ENCODE measurements around the gene PTPA.
A peak's percentile ranks its signal among the peaks of the same experiment; 100 is the strongest.
"Not testable (repeated sequence)": the region's sequence is repeated elsewhere in the genome, so short reads cannot be mapped to it uniquely, and the experiment has no call there.

Gene PTPA

GRCh38 chr9:129183495-129184218 is 72.4 kb downstream of the PTPA start:
- peaks cover 57 to 66% of the 10 kb centered on the region in 2 donors for H3K4me1 ChIP-seq (ENCODE audit: control insufficient read depth in 1 of 2, insufficient read depth in 2 of 2, low read length in 2 of 2)
- no peak overlapping the region for H3K27ac ChIP-seq (ENCODE audit: low read depth, low read length)
- peak overlapping the region in 1 of 2 donors; percentile 34 for H3K4me3 ChIP-seq (ENCODE audit: low read depth in 1 of 2, low read length in 2 of 2)
- H3K9ac ChIP-seq (ENCODE audit: low read depth in 1 of 2, low read length in 2 of 2) = peak overlapping the region in 1 of 2 donors; percentile 52
- H3K36me3 ChIP-seq (ENCODE audit: control insufficient read depth in 1 of 2, insufficient read depth in 2 of 2, low read length in 2 of 2) = no peaks in the 10 kb centered on the region
- H3K27me3 ChIP-seq (ENCODE audit: control insufficient read depth in 1 of 2, insufficient read depth in 2 of 2, low read length in 2 of 2) = no peaks in the 10 kb centered on the region
- no peaks in the 10 kb centered on the region for H3K9me3 ChIP-seq (ENCODE audit: control insufficient read depth in 1 of 2, low read length in 2 of 2)

DNA sequence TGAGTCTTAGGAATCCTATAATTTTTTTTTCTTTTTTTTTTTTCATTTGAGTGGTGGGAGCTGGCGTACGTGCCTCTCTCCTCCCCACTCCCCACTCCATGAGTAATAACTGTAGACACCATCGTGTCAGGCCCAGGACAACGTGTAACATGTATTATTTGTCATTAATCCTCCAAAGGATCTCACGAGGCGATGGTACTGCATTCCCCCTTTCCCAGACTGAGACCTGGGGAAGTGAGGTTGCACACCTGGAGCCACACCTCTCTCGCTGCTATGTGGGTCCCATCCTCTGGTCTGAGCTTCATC is 73.0 kb downstream of the PTPA start:
- Histone ChIP-seq H3K27me3 (ENCODE audit: control insufficient read depth in 1 of 2, insufficient read depth in 2 of 2, low read length in 2 of 2) (no peaks in the 10 kb centered on the region), H3K27ac (ENCODE audit: low read depth, low read length) (no peak overlapping the region), H3K4me3 (ENCODE audit: low read depth in 1 of 2, low read length in 2 of 2) (peak overlapping the region in 1 of 2 donors; percentile 29), H3K9me3 (ENCODE audit: control insufficient read depth in 1 of 2, low read length in 2 of 2) (no peaks in the 10 kb centered on the region), H3K9ac (ENCODE audit: low read depth in 1 of 2, low read length in 2 of 2) (peak overlapping the region; percentile 31 to 52), H3K36me3 (ENCODE audit: control insufficient read depth in 1 of 2, insufficient read depth in 2 of 2, low read length in 2 of 2) (no peaks in the 10 kb centered on the region), H3K4me1 (ENCODE audit: control insufficient read depth in 1 of 2, insufficient read depth in 2 of 2, low read length in 2 of 2) (peaks cover 52 to 61% of the 10 kb centered on the region in 2 donors)

DNA sequence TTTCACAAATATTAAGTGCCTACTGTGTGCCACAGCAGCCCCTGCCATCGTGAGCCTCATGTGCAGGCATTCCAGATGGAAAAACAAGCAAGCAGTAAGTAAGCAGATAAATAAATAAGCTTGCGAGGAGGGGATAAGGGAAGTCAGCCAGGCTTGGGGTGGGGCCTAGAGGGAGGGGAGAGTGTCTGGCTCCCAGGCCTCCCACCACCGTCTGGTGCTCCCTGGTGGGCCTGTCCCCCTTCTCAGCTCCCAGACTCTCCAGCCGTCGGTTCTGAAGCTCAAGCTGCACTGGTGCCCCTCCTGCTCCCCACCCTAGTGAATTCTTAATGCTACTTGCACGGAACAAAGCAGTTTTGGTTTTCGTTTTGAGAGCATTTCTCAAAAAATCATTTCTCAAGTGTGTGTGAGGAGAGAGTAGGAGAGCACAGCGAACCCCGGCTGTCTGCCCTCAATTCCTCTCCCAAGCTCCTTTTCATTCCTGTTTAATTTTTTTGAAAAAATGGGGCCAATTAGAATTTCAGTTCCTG is 73.4 kb downstream of the PTPA start:
- peak overlapping the region; percentile 31 to 52 for H3K9ac ChIP-seq (ENCODE audit: low read depth in 1 of 2, low read length in 2 of 2)

GRCh38 chr9:129185402-129185801 is 74.2 kb downstream of the PTPA start:
- Histone ChIP-seq H3K9ac (ENCODE audit: low read depth in 1 of 2, low read length in 2 of 2) (no peak overlapping the region), H3K36me3 (ENCODE audit: control insufficient read depth in 1 of 2, insufficient read depth in 2 of 2, low read length in 2 of 2) (no peaks in the 10 kb centered on the region), H3K4me3 (ENCODE audit: low read depth in 1 of 2, low read length in 2 of 2) (no peak overlapping the region), H3K9me3 (ENCODE audit: control insufficient read depth in 1 of 2, low read length in 2 of 2) (no peaks in the 10 kb centered on the region), H3K4me1 (ENCODE audit: control insufficient read depth in 1 of 2, insufficient read depth in 2 of 2, low read length in 2 of 2) (peaks cover 43 to 50% of the 10 kb centered on the region in 2 donors), H3K27me3 (ENCODE audit: control insufficient read depth in 1 of 2, insufficient read depth in 2 of 2, low read length in 2 of 2) (no peaks in the 10 kb centered on the region), H3K27ac (ENCODE audit: low read depth, low read length) (no peak overlapping the region)

More for the DNA sequence above, 73.4 kb downstream of the PTPA start:
- H3K4me3 ChIP-seq (ENCODE audit: low read depth in 1 of 2, low read length in 2 of 2) = peak overlapping the region in 1 of 2 donors; percentile 29
- H3K27ac ChIP-seq (ENCODE audit: low read depth, low read length) = no peak overlapping the region
- peaks cover 47 to 56% of the 10 kb centered on the region in 2 donors for H3K4me1 ChIP-seq (ENCODE audit: control insufficient read depth in 1 of 2, insufficient read depth in 2 of 2, low read length in 2 of 2)
- no peaks in the 10 kb centered on the region for H3K27me3 ChIP-seq (ENCODE audit: control insufficient read depth in 1 of 2, insufficient read depth in 2 of 2, low read length in 2 of 2)
- H3K9me3 ChIP-seq (ENCODE audit: control insufficient read depth in 1 of 2, low read length in 2 of 2) = no peaks in the 10 kb centered on the region
- no peaks in the 10 kb centered on the region for H3K36me3 ChIP-seq (ENCODE audit: control insufficient read depth in 1 of 2, insufficient read depth in 2 of 2, low read length in 2 of 2)

DNA sequence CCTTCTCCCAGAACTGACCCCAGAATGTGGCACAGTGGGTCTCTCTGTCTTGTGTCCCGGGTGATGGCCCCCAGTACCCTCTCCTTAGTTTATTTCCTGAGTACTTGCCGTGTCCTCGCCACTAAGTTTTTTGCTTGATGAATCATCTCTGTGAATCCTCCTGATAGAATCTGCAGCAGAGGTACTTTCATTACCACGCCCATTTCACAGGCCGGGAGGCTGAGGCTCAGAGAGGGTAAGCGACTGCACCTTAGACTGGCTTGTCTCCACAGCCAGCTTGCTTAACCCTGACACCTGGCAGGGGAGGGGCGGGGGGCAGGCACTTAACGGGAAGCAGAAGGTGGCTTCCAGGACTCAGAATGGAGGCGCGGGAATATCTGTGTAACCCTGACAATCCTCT is 74.8 kb downstream of the PTPA start:
- peaks cover 38 to 44% of the 10 kb centered on the region in 2 donors for H3K4me1 ChIP-seq (ENCODE audit: control insufficient read depth in 1 of 2, insufficient read depth in 2 of 2, low read length in 2 of 2)

GRCh38 chr9:129187042-129187441 is 75.8 kb downstream of the PTPA start:
- H3K36me3 ChIP-seq (ENCODE audit: control insufficient read depth in 1 of 2, insufficient read depth in 2 of 2, low read length in 2 of 2) = no peaks in the 10 kb centered on the region
- no peak overlapping the region for H3K9ac ChIP-seq (ENCODE audit: low read depth in 1 of 2, low read length in 2 of 2)
- H3K27me3 ChIP-seq (ENCODE audit: control insufficient read depth in 1 of 2, insufficient read depth in 2 of 2, low read length in 2 of 2) = no peaks in the 10 kb centered on the region
- peaks cover 28 to 33% of the 10 kb centered on the region in 2 donors for H3K4me1 ChIP-seq (ENCODE audit: control insufficient read depth in 1 of 2, insufficient read depth in 2 of 2, low read length in 2 of 2)
- no peak overlapping the region for H3K27ac ChIP-seq (ENCODE audit: low read depth, low read length)
- H3K4me3 ChIP-seq (ENCODE audit: low read depth in 1 of 2, low read length in 2 of 2) = no peak overlapping the region
- no peaks in the 10 kb centered on the region for H3K9me3 ChIP-seq (ENCODE audit: control insufficient read depth in 1 of 2, low read length in 2 of 2)

More for the DNA sequence above, 74.8 kb downstream of the PTPA start:
- Histone ChIP-seq H3K36me3 (ENCODE audit: control insufficient read depth in 1 of 2, insufficient read depth in 2 of 2, low read length in 2 of 2) (no peaks in the 10 kb centered on the region), H3K9ac (ENCODE audit: low read depth in 1 of 2, low read length in 2 of 2) (no peak overlapping the region), H3K9me3 (ENCODE audit: control insufficient read depth in 1 of 2, low read length in 2 of 2) (no peaks in the 10 kb centered on the region), H3K27me3 (ENCODE audit: control insufficient read depth in 1 of 2, insufficient read depth in 2 of 2, low read length in 2 of 2) (no peaks in the 10 kb centered on the region), H3K4me3 (ENCODE audit: low read depth in 1 of 2, low read length in 2 of 2) (no peak overlapping the region), H3K27ac (ENCODE audit: low read depth, low read length) (no peak overlapping the region)

- H3K36me3 ChIP-seq (ENCODE audit: control insufficient read depth in 1 of 2, insufficient read depth in 2 of 2, low read length in 2 of 2); H3K27ac ChIP-seq (ENCODE audit: low read depth, low read length); H3K4me3 ChIP-seq (ENCODE audit: low read depth in 1 of 2, low read length in 2 of 2); H3K9ac ChIP-seq (ENCODE audit: low read depth in 1 of 2, low read length in 2 of 2); H3K4me1 ChIP-seq (ENCODE audit: control insufficient read depth in 1 of 2, insufficient read depth in 2 of 2, low read length in 2 of 2); H3K27me3 ChIP-seq (ENCODE audit: control insufficient read depth in 1 of 2, insufficient read depth in 2 of 2, low read length in 2 of 2); H3K9me3 ChIP-seq (ENCODE audit: control insufficient read depth in 1 of 2, low read length in 2 of 2): not testable (repeated sequence)
Observed at GRCh38 chr9:129189971-129190370, 78.8 kb downstream of the PTPA start.

DNA sequence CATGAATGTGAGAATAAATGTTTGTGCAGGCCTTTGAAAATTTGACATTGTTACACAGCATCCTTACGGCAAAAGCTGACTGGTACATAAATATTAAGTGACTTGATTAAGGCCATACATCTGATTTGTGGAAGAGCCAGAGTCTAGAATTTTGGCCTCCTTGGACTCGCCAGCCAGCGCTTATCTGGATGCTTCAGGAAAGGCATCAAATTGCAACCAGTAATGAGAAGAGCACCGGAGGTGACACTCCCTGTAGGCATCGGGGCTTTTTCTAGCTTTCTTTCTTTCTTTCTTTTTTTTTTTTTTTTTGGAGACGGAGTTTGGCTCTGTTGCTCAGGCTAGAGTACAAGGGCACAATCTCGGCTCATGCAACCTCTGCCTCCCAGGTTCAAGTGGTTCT is 80.0 kb downstream of the PTPA start:
- H3K27ac ChIP-seq (ENCODE audit: low read depth, low read length) = no peak overlapping the region
- no peak overlapping the region for H3K9ac ChIP-seq (ENCODE audit: low read depth in 1 of 2, low read length in 2 of 2)
- H3K4me1 ChIP-seq (ENCODE audit: control insufficient read depth in 1 of 2, insufficient read depth in 2 of 2, low read length in 2 of 2) = no peaks in the 10 kb centered on the region
- peaks cover 0 to 4% of the 10 kb centered on the region in 2 donors for H3K27me3 ChIP-seq (ENCODE audit: control insufficient read depth in 1 of 2, insufficient read depth in 2 of 2, low read length in 2 of 2)
- no peaks in the 10 kb centered on the region for H3K9me3 ChIP-seq (ENCODE audit: control insufficient read depth in 1 of 2, low read length in 2 of 2)
- H3K36me3 ChIP-seq (ENCODE audit: control insufficient read depth in 1 of 2, insufficient read depth in 2 of 2, low read length in 2 of 2) = no peaks in the 10 kb centered on the region
- H3K4me3 ChIP-seq (ENCODE audit: low read depth in 1 of 2, low read length in 2 of 2) = no peak overlapping the region

DNA sequence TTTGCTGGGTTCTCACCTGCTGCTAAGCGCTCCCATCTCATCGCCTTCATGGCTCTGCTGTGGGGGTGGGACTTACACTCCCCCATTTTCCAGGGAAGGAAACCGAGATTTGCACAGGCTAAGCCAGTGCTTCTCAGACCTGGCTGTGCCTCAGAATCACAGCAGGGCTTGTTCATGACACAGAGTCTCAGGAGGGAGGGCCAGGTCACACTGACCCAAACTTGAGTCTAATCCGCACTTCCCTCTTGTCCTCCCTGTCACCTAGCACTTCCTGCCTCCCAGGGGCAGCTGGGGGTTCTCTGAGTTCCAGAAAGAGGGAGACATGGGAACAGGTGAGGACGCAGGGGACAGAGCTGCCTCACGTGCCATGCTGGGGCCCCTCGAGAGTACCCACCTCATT is 82.4 kb downstream of the PTPA start:
- Histone ChIP-seq H3K9me3 (ENCODE audit: control insufficient read depth in 1 of 2, low read length in 2 of 2) (no peaks in the 10 kb centered on the region), H3K36me3 (ENCODE audit: control insufficient read depth in 1 of 2, insufficient read depth in 2 of 2, low read length in 2 of 2) (no peaks in the 10 kb centered on the region), H3K27me3 (ENCODE audit: control insufficient read depth in 1 of 2, insufficient read depth in 2 of 2, low read length in 2 of 2) (peaks cover 0 to 4% of the 10 kb centered on the region in 2 donors), H3K9ac (ENCODE audit: low read depth in 1 of 2, low read length in 2 of 2) (no peak overlapping the region), H3K4me1 (ENCODE audit: control insufficient read depth in 1 of 2, insufficient read depth in 2 of 2, low read length in 2 of 2) (peaks cover 0 to 6% of the 10 kb centered on the region in 2 donors), H3K4me3 (ENCODE audit: low read depth in 1 of 2, low read length in 2 of 2) (no peak overlapping the region), H3K27ac (ENCODE audit: low read depth, low read length) (no peak overlapping the region)

DNA sequence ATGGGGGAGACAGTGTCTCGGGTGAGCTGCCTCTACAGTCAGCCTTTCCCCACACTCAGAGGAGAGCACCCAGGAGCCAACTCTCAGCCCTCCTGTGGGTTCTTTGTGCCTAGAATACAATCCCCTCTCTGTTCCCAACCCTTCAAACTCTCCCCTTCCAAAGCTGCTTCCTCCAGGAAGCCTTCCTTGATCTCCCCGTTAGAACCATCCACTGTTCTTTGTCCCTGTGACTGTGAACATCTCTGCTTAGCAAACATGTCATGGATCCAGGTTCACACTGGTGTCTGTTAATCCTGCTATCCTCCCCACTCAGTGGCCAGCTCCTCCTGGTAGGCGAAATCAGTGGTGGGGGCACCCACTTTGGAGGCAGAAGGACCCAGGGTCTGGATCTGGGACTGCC is 83.0 kb downstream of the PTPA start:
- Histone ChIP-seq H3K9ac (ENCODE audit: low read depth in 1 of 2, low read length in 2 of 2) (no peak overlapping the region), H3K27ac (ENCODE audit: low read depth, low read length) (no peak overlapping the region), H3K9me3 (ENCODE audit: control insufficient read depth in 1 of 2, low read length in 2 of 2) (no peaks in the 10 kb centered on the region), H3K4me1 (ENCODE audit: control insufficient read depth in 1 of 2, insufficient read depth in 2 of 2, low read length in 2 of 2) (peaks cover 0 to 6% of the 10 kb centered on the region in 2 donors), H3K4me3 (ENCODE audit: low read depth in 1 of 2, low read length in 2 of 2) (no peak overlapping the region), H3K36me3 (ENCODE audit: control insufficient read depth in 1 of 2, insufficient read depth in 2 of 2, low read length in 2 of 2) (no peaks in the 10 kb centered on the region), H3K27me3 (ENCODE audit: control insufficient read depth in 1 of 2, insufficient read depth in 2 of 2, low read length in 2 of 2) (peaks cover 0 to 4% of the 10 kb centered on the region in 2 donors)

All from duodenal mucosa (tissue), 2 donors.